ENCODE results near the gene GLB1L2.

Gene GLB1L2

DNA sequence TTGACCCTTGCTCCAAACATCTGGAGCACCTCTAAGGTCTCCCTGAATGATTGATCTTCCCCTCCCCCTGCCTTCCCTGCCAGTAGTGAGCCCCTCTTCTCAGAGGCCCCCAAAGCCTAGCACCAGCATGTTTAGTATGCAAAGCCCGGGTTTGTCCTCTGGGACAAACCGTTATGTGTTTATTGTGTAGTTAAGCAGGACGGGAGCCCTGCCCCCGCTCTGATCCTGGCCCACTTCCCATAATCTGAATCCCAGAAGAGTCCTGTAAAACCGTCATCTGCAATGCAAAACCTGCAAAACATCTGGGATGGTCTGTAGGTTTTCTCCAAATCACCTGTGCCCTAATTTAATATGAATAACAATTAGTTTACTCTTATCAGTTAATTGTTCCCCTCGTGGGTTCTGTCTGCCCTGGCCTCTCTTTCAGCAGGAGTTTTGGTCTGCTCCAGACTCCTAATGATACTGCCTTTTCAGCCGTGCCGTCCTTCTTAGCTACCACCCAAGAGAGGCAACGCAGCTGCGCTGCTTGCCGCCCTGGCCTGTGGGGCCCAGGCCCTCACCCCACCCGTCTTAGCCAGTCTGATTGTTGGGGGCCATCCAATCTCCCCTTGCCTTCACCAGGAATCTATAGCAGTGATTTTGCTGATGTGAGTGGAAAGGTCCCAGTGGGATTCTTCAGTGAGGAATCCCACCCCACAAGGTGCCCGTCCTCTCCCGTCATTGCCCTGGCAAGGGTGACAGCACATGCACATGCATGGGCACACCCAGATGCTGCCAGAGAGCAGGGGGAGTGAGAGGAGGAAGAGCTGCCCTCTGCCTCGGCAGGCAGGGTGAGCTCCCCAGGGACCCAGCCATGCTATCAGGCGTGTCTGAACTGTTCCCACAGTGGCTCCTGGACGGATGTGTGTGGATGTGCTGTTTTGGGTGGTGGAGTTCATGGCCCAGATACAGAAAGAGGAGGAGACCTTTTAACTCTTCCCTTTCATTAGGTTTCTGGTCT lies 83.3 kb downstream of the GLB1L2 start:
- Mint-ChIP-seq H3K4me3 (no peak overlapping the region), H3K27me3 (peaks cover 20% of the 10 kb centered on the region), H3K27ac (no peak overlapping the region), H3K36me3 (no peaks in the 10 kb centered on the region), H3K4me1 (ENCODE audit: low read depth) (peaks cover 16% of the 10 kb centered on the region), H3K9me3 (ENCODE audit: low read depth) (no peaks in the 10 kb centered on the region)

DNA sequence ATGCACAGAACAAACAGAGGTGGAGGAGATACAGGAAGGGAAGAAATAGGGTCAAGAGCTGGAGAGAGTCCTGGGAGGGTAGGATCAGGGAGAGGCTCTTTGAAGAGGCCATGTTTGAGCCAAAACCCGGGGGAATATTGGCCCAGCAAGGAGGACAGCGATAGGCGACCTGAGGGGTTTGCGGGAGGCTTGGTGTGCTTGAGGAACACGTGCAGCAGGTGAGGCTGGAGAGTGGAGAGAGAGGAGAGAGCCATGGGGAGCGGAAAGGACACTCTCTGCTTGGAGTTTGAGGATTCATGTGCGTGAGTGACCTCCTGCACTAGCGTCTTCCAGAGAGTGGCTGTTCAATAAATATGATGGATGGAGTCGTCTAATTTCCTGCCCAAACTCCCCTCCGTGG lies 84.9 kb downstream of the GLB1L2 start:
- no peak overlapping the region for H3K4me3 Mint-ChIP-seq
- no peak overlapping the region for H3K27ac Mint-ChIP-seq
- peaks cover 6% of the 10 kb centered on the region for H3K4me1 Mint-ChIP-seq (ENCODE audit: low read depth)
- H3K36me3 Mint-ChIP-seq, result no peaks in the 10 kb centered on the region
- peaks cover 14% of the 10 kb centered on the region for H3K27me3 Mint-ChIP-seq
- no peaks in the 10 kb centered on the region for H3K9me3 Mint-ChIP-seq (ENCODE audit: low read depth)

DNA sequence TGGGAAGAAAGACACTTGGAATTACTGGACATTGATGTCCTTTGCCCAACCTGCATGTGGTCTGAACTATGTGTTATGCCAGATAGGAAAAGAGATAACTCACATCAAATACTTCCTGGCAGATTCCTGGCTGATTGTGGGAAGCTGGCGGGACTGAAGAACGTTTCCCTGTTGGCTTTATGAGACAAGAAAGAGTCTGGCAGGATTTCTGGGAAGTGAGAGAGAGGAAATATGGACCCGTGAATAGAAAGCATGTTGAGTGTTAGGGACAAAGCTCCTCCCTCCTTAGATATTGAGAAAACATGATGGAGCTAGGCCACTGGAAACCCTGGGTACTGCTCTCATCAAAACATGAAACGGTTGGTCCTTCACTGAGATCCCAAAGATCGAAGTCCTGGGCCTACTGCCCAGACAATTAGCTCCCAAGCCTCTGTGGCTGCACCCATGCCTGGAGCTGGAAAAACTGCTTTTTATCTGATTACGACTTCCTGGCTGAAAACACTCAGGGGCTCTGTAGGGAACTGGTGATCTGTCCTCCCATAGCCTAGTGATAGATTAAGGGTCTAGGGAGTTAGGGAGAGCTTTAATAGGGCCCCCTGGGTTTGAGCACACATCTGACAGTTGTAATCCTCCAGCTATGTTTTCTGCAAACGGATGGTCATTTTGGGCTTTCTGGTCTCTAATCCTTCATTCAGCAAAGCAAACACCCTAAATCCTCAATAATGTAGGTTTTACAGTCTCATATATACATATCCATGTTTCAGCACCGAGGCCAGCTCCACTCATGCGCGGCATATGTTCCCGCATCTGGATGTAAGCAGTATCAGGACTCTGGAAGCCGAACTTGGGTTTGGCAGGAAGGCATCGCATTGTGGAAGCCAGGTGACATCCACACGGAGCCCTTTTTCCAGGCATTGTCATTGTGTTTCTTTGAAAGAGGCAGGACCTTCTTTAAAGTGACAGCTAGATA lies 86.4 kb downstream of the GLB1L2 start:
- peaks cover 3% of the 10 kb centered on the region for H3K4me1 Mint-ChIP-seq (ENCODE audit: low read depth)
- no peak overlapping the region for H3K4me3 Mint-ChIP-seq
- peaks cover 14% of the 10 kb centered on the region for H3K27me3 Mint-ChIP-seq
- no peaks in the 10 kb centered on the region for H3K9me3 Mint-ChIP-seq (ENCODE audit: low read depth)
- no peak overlapping the region for H3K27ac Mint-ChIP-seq
- H3K36me3 Mint-ChIP-seq, result no peaks in the 10 kb centered on the region

DNA sequence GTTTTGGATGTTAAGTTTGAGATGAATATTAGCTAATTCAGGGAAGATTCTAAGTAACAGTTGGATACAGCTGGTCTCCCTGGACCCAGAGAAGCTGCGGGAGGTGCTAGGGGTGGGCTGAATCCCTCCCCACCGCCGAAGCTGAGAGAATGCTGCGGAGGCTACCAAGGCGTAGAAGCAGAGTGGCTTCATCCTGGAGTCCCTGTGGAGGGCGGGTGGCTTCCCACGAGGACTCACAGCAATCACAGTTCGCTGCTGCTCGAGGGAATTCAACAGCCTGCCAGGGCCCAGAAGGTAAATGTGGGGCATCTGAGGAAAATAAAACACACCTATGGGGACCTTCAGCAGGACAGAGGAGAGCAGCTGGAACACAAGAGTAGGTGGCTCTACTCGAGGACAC lies 91.3 kb downstream of the GLB1L2 start:
- no peak overlapping the region for H3K4me3 Mint-ChIP-seq
- H3K4me1 Mint-ChIP-seq (ENCODE audit: low read depth), result no peaks in the 10 kb centered on the region
- H3K36me3 Mint-ChIP-seq, result no peaks in the 10 kb centered on the region
- no peak overlapping the region for H3K27ac Mint-ChIP-seq
- no peaks in the 10 kb centered on the region for H3K9me3 Mint-ChIP-seq (ENCODE audit: low read depth)
- no peaks in the 10 kb centered on the region for H3K27me3 Mint-ChIP-seq

DNA sequence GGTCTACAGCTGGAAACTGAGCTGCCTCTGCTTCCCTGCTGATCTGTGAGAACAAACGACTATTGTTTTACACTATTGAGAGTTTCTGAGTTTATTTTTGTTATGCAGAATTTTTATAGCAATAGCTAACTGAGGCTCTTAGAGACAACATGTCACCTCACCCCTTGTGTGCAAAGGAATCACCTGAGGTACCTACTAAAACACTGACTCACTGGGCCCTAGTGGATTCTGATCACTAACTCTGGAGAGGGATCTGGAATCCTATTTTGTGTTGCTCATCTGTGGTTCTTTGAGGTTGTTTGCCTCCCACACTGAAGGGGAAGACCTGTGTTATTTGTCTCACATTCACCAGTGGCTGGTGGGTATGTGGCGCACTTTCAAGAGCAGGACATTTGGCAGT lies 93.6 kb downstream of the GLB1L2 start:
- no peaks in the 10 kb centered on the region for H3K4me1 Mint-ChIP-seq (ENCODE audit: low read depth)
- no peak overlapping the region for H3K4me3 Mint-ChIP-seq
- H3K27me3 Mint-ChIP-seq, result peaks cover 5% of the 10 kb centered on the region
- H3K9me3 Mint-ChIP-seq (ENCODE audit: low read depth), result no peaks in the 10 kb centered on the region
- H3K36me3 Mint-ChIP-seq, result no peaks in the 10 kb centered on the region
- no peak overlapping the region for H3K27ac Mint-ChIP-seq

Measured in activated naive CD8-positive, alpha-beta T cell (primary cell).